Fibroblast of lung (primary cell): Measurements from ENCODE around the gene TIMM17B. TPM values are rescaled to one million over a fixed set of nuclear protein-coding genes. Genes with fewer than 3 reads are reported as not detected.

ENCODE experiments used
- DNase-seq, 2 donors: peaks; one replicate each; pipeline versions ENCODE4 v3.0.0 to v3.0.0-alpha.2; 2010; ENCODE audit warnings: low read depth in 2 of 2
- H2AFZ ChIP-seq: 2 replicates; pipeline ENCODE4 v1.5.1; 2012; ENCODE audit warnings: low read length, control low read depth, inconsistent platforms
- H3K27ac ChIP-seq: 2 replicates; pipeline ENCODE4 v1.5.1; 2011; ENCODE audit warnings: low read length, control low read depth; ENCODE audit not compliant: insufficient read depth
- H3K27me3 ChIP-seq: 2 replicates; pipeline ENCODE4 v1.5.1; 2011; ENCODE audit warnings: mild to moderate bottlenecking, low read length; ENCODE audit not compliant: control insufficient read depth, insufficient read depth
- H3K36me3 ChIP-seq: 2 replicates; pipeline ENCODE4 v1.5.1; 2011; ENCODE audit warnings: low read length; ENCODE audit not compliant: control insufficient read depth, insufficient read depth
- H3K4me1 ChIP-seq: 2 replicates; pipeline ENCODE4 v1.5.1; 2011; ENCODE audit warnings: low read length; ENCODE audit not compliant: control insufficient read depth, insufficient read depth; ENCODE audit errors: extremely low read depth
- H3K4me2 ChIP-seq: 2 replicates; pipeline ENCODE4 v1.5.1; 2011; ENCODE audit warnings: low read length, control low read depth; ENCODE audit not compliant: insufficient read depth; ENCODE audit errors: extremely low read depth
- H3K4me3 ChIP-seq, 4 experiments: fragments of 200-600 bp in 1 of 4; sonication (generic) in 1 of 4; replicated peaks in 1 of 4; 2 replicates each; pipeline ENCODE4 v1.5.1; 2011 to 2016; ENCODE audit warnings: low read length in 4 of 4, low read depth in 3 of 4, mild to moderate bottlenecking in 3 of 4, control low read depth in 2 of 4, inconsistent platforms in 1 of 4, mixed read lengths in 1 of 4; ENCODE audit not compliant: insufficient read depth in 1 of 4; ENCODE audit errors: control extremely low read depth in 1 of 4
- H3K79me2 ChIP-seq: 2 replicates; pipeline ENCODE4 v1.5.1; 2012; ENCODE audit warnings: mild to moderate bottlenecking, low read length, inconsistent platforms; ENCODE audit not compliant: control insufficient read depth, insufficient read depth
- H3K9ac ChIP-seq: 2 replicates; pipeline ENCODE4 v1.5.1; 2011; ENCODE audit warnings: mild to moderate bottlenecking, low read length, control low read depth; ENCODE audit not compliant: insufficient read depth
- H3K9me3 ChIP-seq: 2 replicates; pipeline ENCODE4 v1.5.1; 2012; ENCODE audit warnings: low read depth, low read length; ENCODE audit not compliant: control insufficient read depth, insufficient read depth
- H4K20me1 ChIP-seq: 2 replicates; pipeline ENCODE4 v1.5.1; 2011; ENCODE audit warnings: low read length; ENCODE audit not compliant: control insufficient read depth, insufficient read depth; ENCODE audit errors: extremely low read depth
- CTCF ChIP-seq, 2 donors: IDR thresholded peaks in 1 of 2; conservative IDR thresholded peaks in 1 of 2; 1 replicate in 1 of 2; 2 replicates in 1 of 2; pipeline ENCODE4 v1.5.1; 2011 to 2012; ENCODE audit warnings: low read length in 2 of 2, control low read depth in 1 of 2, inconsistent platforms in 1 of 2, low read depth in 1 of 2, mild to moderate bottlenecking in 1 of 2
- EZH2 ChIP-seq: IDR thresholded peaks from 2 replicates; pipeline ENCODE4 v1.5.1; 2012; ENCODE audit warnings: low read length, control low read depth, mild to moderate bottlenecking; ENCODE audit errors: missing control alignments
- polyA plus RNA-seq, 2 donors: library from polyadenylated mRNA; depleted of rRNA in 1 of 2; stranded (reverse) in 1 of 2; unstranded in 1 of 2; fragments of >200 nt; gene quantifications; 2 replicates each; pipeline ENCODE4 v1.2.1, GENCODE V29; 2011 to 2012; ENCODE audit warnings: missing spikeins in 1 of 2
- total RNA-seq: library from RNA; depleted of rRNA; stranded (reverse); fragments of >200 nt; gene quantifications from 2 replicates; pipeline ENCODE4 v1.2.1, GENCODE V29; 2014

The TIMM17B gene
- total and polyA plus RNA-seq, 2 donors (not counting 1 experiment from before 2014, with no cell fraction given): 19.0 to 32.0 TPM

DNA sequence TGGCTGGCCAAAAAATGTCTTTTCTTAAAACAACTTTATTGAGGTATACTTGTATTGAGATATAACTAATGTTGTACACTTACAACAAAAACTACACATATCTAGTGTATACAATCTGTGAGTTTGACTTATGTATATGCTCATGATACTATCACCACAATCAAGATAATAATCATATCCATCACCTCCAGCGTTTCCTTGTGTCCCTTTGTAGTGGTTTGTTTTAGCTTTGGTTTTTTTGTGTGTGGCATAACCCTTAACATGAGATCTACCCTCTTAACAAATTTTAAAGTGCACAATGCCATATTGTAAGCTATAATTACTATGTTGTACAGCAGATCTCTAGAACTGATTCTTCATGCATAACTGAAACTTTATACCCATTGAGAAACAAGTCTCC lies 48.7 kb downstream of the TIMM17B start:
- Histone ChIP-seq H3K9ac (no peak overlapping the region), H3K4me2 (no peak overlapping the region), H3K9me3 (no peaks in the 10 kb centered on the region), H3K4me3 (no peak overlapping the region), H4K20me1 (no peaks in the 10 kb centered on the region), H3K27ac (no peak overlapping the region), H3K36me3 (no peaks in the 10 kb centered on the region), H3K4me1 (no peaks in the 10 kb centered on the region), H2AFZ (no peak overlapping the region), H3K79me2 (no peaks in the 10 kb centered on the region), H3K27me3 (no peaks in the 10 kb centered on the region)
- TF ChIP-seq EZH2: no peak
- TF ChIP-seq CTCF (conservative IDR thresholded peaks at IDR 0.05 in 1 of 2, IDR thresholded peaks at IDR 0.05 in 1 of 2; ENCODE audit: low read depth in 1 of 2, low read length in 2 of 2): no peak
- no peak for DNase-seq

Other genes starting within 250 kb of the TIMM17B start
- gene WAS, start 214.0 kb downstream of the TIMM17B start, total RNA-seq: under 0.01 and 0.17 TPM in 2 replicates
- 0.07 and 0.09 TPM in 2 replicates for gene WAS, start 214.0 kb downstream of the TIMM17B start, polyA plus RNA-seq
- 0.51 and 1.5 TPM in 2 replicates for gene SUV39H1, start 201.0 kb downstream of the TIMM17B start, total RNA-seq
- gene SUV39H1, start 201.0 kb downstream of the TIMM17B start, polyA plus RNA-seq: 2.8 and 10.3 TPM in 2 replicates
- gene GLOD5, start 136.0 kb downstream of the TIMM17B start, total RNA-seq: not detected in 2 replicates
- gene GLOD5, start 136.0 kb downstream of the TIMM17B start, polyA plus RNA-seq: not detected in 2 replicates
- not detected in 2 replicates for gene GATA1, start 111.2 kb downstream of the TIMM17B start, total RNA-seq
- 0.07 TPM in 1 of 2 replicates, not detected in the other for gene GATA1, start 111.2 kb downstream of the TIMM17B start, polyA plus RNA-seq
- 31.3 and 32.5 TPM in 2 replicates for gene HDAC6, start 95.7 kb downstream of the TIMM17B start, total RNA-seq
- gene HDAC6, start 95.7 kb downstream of the TIMM17B start, polyA plus RNA-seq: 18.0 and 20.0 TPM in 2 replicates
- gene ERAS, start 71.3 kb downstream of the TIMM17B start, total RNA-seq: not detected in 2 replicates
- gene ERAS, start 71.3 kb downstream of the TIMM17B start, polyA plus RNA-seq: 0.05 TPM in 1 of 2 replicates, not detected in the other
- gene PCSK1N, start 62.2 kb downstream of the TIMM17B start, total RNA-seq: 0.17 and 0.51 TPM in 2 replicates
- 0.08 TPM in 1 of 2 replicates, not detected in the other for gene PCSK1N, start 62.2 kb downstream of the TIMM17B start, polyA plus RNA-seq
- 57.0 and 70.9 TPM in 2 replicates for gene PQBP1, start 162 bp upstream of the TIMM17B start, total RNA-seq
- gene PQBP1, start 162 bp upstream of the TIMM17B start, polyA plus RNA-seq: 41.1 and 57.0 TPM in 2 replicates
- 8.5 and 9.6 TPM in 2 replicates for gene SLC35A2, start 13.9 kb upstream of the TIMM17B start, total RNA-seq
- 33.0 and 41.2 TPM in 2 replicates for gene SLC35A2, start 13.9 kb upstream of the TIMM17B start, polyA plus RNA-seq
- gene PIM2, start 21.3 kb upstream of the TIMM17B start, total RNA-seq: 2.3 and 3.1 TPM in 2 replicates
- 3.7 and 5.0 TPM in 2 replicates for gene PIM2, start 21.3 kb upstream of the TIMM17B start, polyA plus RNA-seq
- gene OTUD5, start 59.8 kb upstream of the TIMM17B start, total RNA-seq: 23.6 and 33.0 TPM in 2 replicates
- gene OTUD5, start 59.8 kb upstream of the TIMM17B start, polyA plus RNA-seq: 41.4 and 46.6 TPM in 2 replicates
- gene KCND1, start 74.1 kb upstream of the TIMM17B start, total RNA-seq: 0.77 and 1.3 TPM in 2 replicates
- gene KCND1, start 74.1 kb upstream of the TIMM17B start, polyA plus RNA-seq: 0.25 and 0.41 TPM in 2 replicates
- gene GRIPAP1, start 104.5 kb upstream of the TIMM17B start, total RNA-seq: 20.5 and 26.4 TPM in 2 replicates
- 18.5 and 18.6 TPM in 2 replicates for gene GRIPAP1, start 104.5 kb upstream of the TIMM17B start, polyA plus RNA-seq
- 24.7 and 36.8 TPM in 2 replicates for gene TFE3, start 145.6 kb upstream of the TIMM17B start, total RNA-seq
- 18.9 and 22.2 TPM in 2 replicates for gene TFE3, start 145.6 kb upstream of the TIMM17B start, polyA plus RNA-seq
- gene CCDC120, start 161.2 kb upstream of the TIMM17B start, total RNA-seq: 0.51 and 0.66 TPM in 2 replicates
- 0.52 and 0.55 TPM in 2 replicates for gene CCDC120, start 161.2 kb upstream of the TIMM17B start, polyA plus RNA-seq
- gene PRAF2, start 176.2 kb upstream of the TIMM17B start, total RNA-seq: 6.4 and 11.9 TPM in 2 replicates
- gene PRAF2, start 176.2 kb upstream of the TIMM17B start, polyA plus RNA-seq: 33.1 and 33.5 TPM in 2 replicates
- 59.8 TPM in 2 replicates for gene WDR45, start 182.1 kb upstream of the TIMM17B start, total RNA-seq
- 69.4 and 76.4 TPM in 2 replicates for gene WDR45, start 182.1 kb upstream of the TIMM17B start, polyA plus RNA-seq
- 15.7 and 19.8 TPM in 2 replicates for gene GPKOW, start 226.0 kb upstream of the TIMM17B start, total RNA-seq
- gene GPKOW, start 226.0 kb upstream of the TIMM17B start, polyA plus RNA-seq: 20.2 and 21.0 TPM in 2 replicates